ENCODE measurements around the gene MAD2L2.

The MAD2L2 gene

GRCh38 chr1:11652203-11652780, 28.7 kb downstream of the MAD2L2 start:
- no peak for DNase-seq

GRCh38 chr1:11651017-11651416, 29.9 kb downstream of the MAD2L2 start:
- no peak for DNase-seq

- DNase-seq, result no peak
Measured at GRCh38 chr1:11650331-11650991, 30.5 kb downstream of the MAD2L2 start.

- no peak for DNase-seq
Measured at GRCh38 chr1:11649624-11650330, 31.2 kb downstream of the MAD2L2 start.

GRCh38 chr1:11649237-11649623, 31.7 kb downstream of the MAD2L2 start:
- no peak for DNase-seq

- no peak for DNase-seq
Measured at GRCh38 chr1:11648732-11649158, 32.2 kb downstream of the MAD2L2 start.

- DNase-seq, result no peak
Measured at GRCh38 chr1:11648039-11648438, 32.9 kb downstream of the MAD2L2 start.

GRCh38 chr1:11647333-11647732, 33.6 kb downstream of the MAD2L2 start:
- no peak for DNase-seq

GRCh38 chr1:11646317-11646716, 34.6 kb downstream of the MAD2L2 start:
- no peak for DNase-seq

GRCh38 chr1:11645670-11646265, 35.2 kb downstream of the MAD2L2 start:
- DNase-seq, result peak; percentile 86

GRCh38 chr1:11645270-11645669, 35.7 kb downstream of the MAD2L2 start:
- DNase-seq, result no peak

GRCh38 chr1:11643782-11644181, 37.2 kb downstream of the MAD2L2 start:
- DNase-seq, result no peak

- peak; percentile 73 for DNase-seq
Measured at GRCh38 chr1:11642418-11643017, 38.4 kb downstream of the MAD2L2 start.

GRCh38 chr1:11641776-11642305, 39.1 kb downstream of the MAD2L2 start:
- DNase-seq, result no peak

- DNase-seq, result no peak
Measured at GRCh38 chr1:11640944-11641343, 40.0 kb downstream of the MAD2L2 start.

- no peak for DNase-seq
Measured at GRCh38 chr1:11640101-11640500, 40.8 kb downstream of the MAD2L2 start.

GRCh38 chr1:11639372-11639771, 41.6 kb downstream of the MAD2L2 start:
- no peak for DNase-seq

- DNase-seq, result no peak
Measured at GRCh38 chr1:11638121-11638520, 42.8 kb downstream of the MAD2L2 start.

- DNase-seq, result no peak
Measured at GRCh38 chr1:11634365-11635192, 46.4 kb downstream of the MAD2L2 start.

GRCh38 chr1:11629184-11630016, 51.5 kb downstream of the MAD2L2 start:
- no peak for DNase-seq

- DNase-seq, result no peak
Measured at GRCh38 chr1:11628767-11629166, 52.2 kb downstream of the MAD2L2 start.

Data from NCI-H2227 treated with DMSO at 0.1 percent for 48 hours (cell line).